H9 (cell line): ENCODE data around the gene MCM8. TPM values are rescaled to one million over a fixed set of nuclear protein-coding genes. Genes with fewer than 3 reads are reported as not detected.
A peak's percentile ranks its signal among the peaks of the same experiment; 100 is the strongest.

Experiments
- DNase-seq: peaks from one replicate; pipeline ENCODE4 v3.0.0-alpha.2; 2017
- H2AFZ ChIP-seq: one replicate; pipeline ENCODE4 v1.6.1; 2013; ENCODE audit warnings: mild to moderate bottlenecking, low read length, control low read depth, moderate library complexity
- H2AK5ac ChIP-seq: 2 replicates; pipeline ENCODE4 v1.6.1; 2013; ENCODE audit warnings: low read length, control low read depth, mixed read lengths; ENCODE audit not compliant: insufficient read length
- H2BK120ac ChIP-seq: one replicate; pipeline ENCODE4 v1.6.1; 2013; ENCODE audit warnings: low read depth, mild to moderate bottlenecking, low read length, control low read depth, inconsistent platforms; ENCODE audit not compliant: poor library complexity, severe bottlenecking
- H2BK12ac ChIP-seq: 2 replicates; pipeline ENCODE4 v1.6.1; 2013; ENCODE audit warnings: low read length, control low read depth, mixed read lengths, low read depth; ENCODE audit not compliant: insufficient read length
- H2BK15ac ChIP-seq: 2 replicates; pipeline ENCODE4 v1.6.1; 2013; ENCODE audit warnings: low read depth, low read length, control low read depth
- H2BK20ac ChIP-seq: one replicate; pipeline ENCODE4 v1.6.1; 2013; ENCODE audit warnings: low read depth, mild to moderate bottlenecking, low read length, control low read depth, inconsistent platforms; ENCODE audit not compliant: poor library complexity, severe bottlenecking
- H2BK5ac ChIP-seq: 2 replicates; pipeline ENCODE4 v1.6.1; 2013; ENCODE audit warnings: low read length, control low read depth, mixed read lengths; ENCODE audit not compliant: insufficient read length
- H3K14ac ChIP-seq: 2 replicates; pipeline ENCODE4 v1.6.1; 2013; ENCODE audit warnings: low read length, control low read depth; ENCODE audit not compliant: insufficient read depth
- H3K18ac ChIP-seq: 2 replicates; pipeline ENCODE4 v1.6.1; 2013; ENCODE audit warnings: low read depth, mild to moderate bottlenecking, mixed read lengths, low read length, control low read depth; ENCODE audit not compliant: insufficient read length
- H3K23ac ChIP-seq: 2 replicates; pipeline ENCODE4 v1.6.1; 2013; ENCODE audit warnings: low read length, control low read depth, mixed read lengths, low read depth; ENCODE audit not compliant: insufficient read length
- H3K23me2 ChIP-seq: 2 replicates; pipeline ENCODE4 v1.6.1; 2013; ENCODE audit warnings: low read depth, mild to moderate bottlenecking, mixed read lengths, low read length, control low read depth; ENCODE audit not compliant: insufficient read length, poor library complexity, severe bottlenecking
- H3K27ac ChIP-seq: 2 replicates; pipeline ENCODE4 v1.5.1; 2013; ENCODE audit warnings: low read length, control low read depth, mixed read lengths, low read depth; ENCODE audit not compliant: insufficient read length
- H3K27me3 ChIP-seq: 2 replicates; pipeline ENCODE4 v1.6.1; 2013; ENCODE audit warnings: low read length, control low read depth, inconsistent platforms; ENCODE audit not compliant: insufficient read depth
- H3K4ac ChIP-seq: 2 replicates; pipeline ENCODE4 v1.6.1; 2013; ENCODE audit warnings: low read depth, mild to moderate bottlenecking, control low read depth, inconsistent platforms, low read length, moderate library complexity
- H3K4me1 ChIP-seq: 2 replicates; pipeline ENCODE4 v1.6.1; 2013; ENCODE audit warnings: low read length, control low read depth, inconsistent platforms; ENCODE audit not compliant: insufficient read depth
- H3K4me2 ChIP-seq: 2 replicates; pipeline ENCODE4 v1.6.1; 2013; ENCODE audit warnings: low read length, control low read depth, mixed read lengths; ENCODE audit not compliant: insufficient read length, insufficient read depth
- H3K56ac ChIP-seq: 2 replicates; pipeline ENCODE4 v1.6.1; 2013; ENCODE audit warnings: low read depth, mild to moderate bottlenecking, mixed read lengths, low read length, control low read depth; ENCODE audit not compliant: insufficient read length
- H3K79me1 ChIP-seq: 2 replicates; pipeline ENCODE4 v1.6.1; 2013; ENCODE audit warnings: low read depth, mild to moderate bottlenecking, moderate library complexity, low read length, control low read depth, inconsistent platforms; ENCODE audit not compliant: insufficient read depth, poor library complexity, severe bottlenecking
- H3K79me2 ChIP-seq: 2 replicates; pipeline ENCODE4 v1.6.1; 2013; ENCODE audit warnings: low read length, control low read depth, inconsistent platforms; ENCODE audit not compliant: insufficient read depth
- H3K9ac ChIP-seq: 2 replicates; pipeline ENCODE4 v1.6.1; 2013; ENCODE audit warnings: low read length, control low read depth, mixed read lengths; ENCODE audit not compliant: insufficient read length; ENCODE audit errors: extremely low read depth
- H3K9me3 ChIP-seq: one replicate; pipeline ENCODE4 v1.6.1; 2013; ENCODE audit warnings: low read depth, low read length, inconsistent platforms; ENCODE audit not compliant: control insufficient read depth
- H3T11ph ChIP-seq: one replicate; pipeline ENCODE4 v1.6.1; 2013; ENCODE audit warnings: mild to moderate bottlenecking, low read length, control low read depth, inconsistent platforms
- H4K20me1 ChIP-seq: one replicate; pipeline ENCODE4 v1.6.1; 2013; ENCODE audit not compliant: control insufficient read depth, insufficient read length, insufficient read depth
- H4K5ac ChIP-seq: 2 replicates; pipeline ENCODE4 v1.6.1; 2013; ENCODE audit warnings: low read depth, mild to moderate bottlenecking, mixed read lengths, low read length, control low read depth; ENCODE audit not compliant: insufficient read length
- H4K8ac ChIP-seq: replicated peaks from 2 replicates; pipeline ENCODE4 v1.6.1; 2013; ENCODE audit warnings: low read length, control low read depth, mixed read lengths, low read depth; ENCODE audit not compliant: insufficient read length
- H4K91ac ChIP-seq: 2 replicates; pipeline ENCODE4 v1.6.1; 2013; ENCODE audit warnings: low read depth, mild to moderate bottlenecking, moderate library complexity, mixed read lengths, low read length, control low read depth; ENCODE audit not compliant: insufficient read length
- H3K27ac Mint-ChIP-seq, 3 experiments: 2 replicates in 2 of 3; 3 replicates in 1 of 3; pipeline ENCODE4 v1.8.0; 2020 to 2021; ENCODE audit warnings: mixed read lengths in 3 of 3, mild to moderate bottlenecking in 1 of 3, moderate library complexity in 1 of 3
- H3K27me3 Mint-ChIP-seq: 2 replicates; pipeline ENCODE4 v1.8.0; 2021; ENCODE audit warnings: low read depth, mild to moderate bottlenecking, moderate library complexity, mixed read lengths
- H3K36me3 Mint-ChIP-seq, 3 experiments: 2 replicates in 2 of 3; 3 replicates in 1 of 3; pipeline ENCODE4 v1.8.0; 2020 to 2021; ENCODE audit warnings: low read depth in 3 of 3, mixed read lengths in 3 of 3; ENCODE audit not compliant: insufficient read depth in 1 of 3
- H3K4me1 Mint-ChIP-seq, 2 experiments: 2 replicates each; pipeline ENCODE4 v1.8.0; 2020; ENCODE audit warnings: mixed read lengths in 2 of 2
- H3K4me3 Mint-ChIP-seq, 2 experiments: 2 replicates in 1 of 2; 3 replicates in 1 of 2; pipeline ENCODE4 v1.8.0; 2020 to 2021; ENCODE audit warnings: mild to moderate bottlenecking in 2 of 2, mixed read lengths in 2 of 2, moderate library complexity in 1 of 2
- H3K9me3 Mint-ChIP-seq, 2 experiments: 2 replicates in 1 of 2; 3 replicates in 1 of 2; pipeline ENCODE4 v1.8.0; 2020; ENCODE audit warnings: mild to moderate bottlenecking in 2 of 2, mixed read lengths in 2 of 2, moderate library complexity in 1 of 2
- WGBS: extraction: QIAGEN DNeasy Blood & Tissue Kit; methylation state at CpG from one replicate; pipeline ENCODE4 v1.1.7; 2013; ENCODE audit warnings: missing lambda C conversion rate, low lambda C conversion rate, mixed read lengths; ENCODE audit not compliant: insufficient read length; ENCODE audit errors: extremely low coverage; 5-methylcytosine and 5-hydroxymethylcytosine counted together
- total RNA-seq: library from RNA; stranded (reverse); gene quantifications from 2 replicates; pipeline ENCODE4 v1.2.1, GENCODE V29; 2021
- TF ChIP-seq, protein P1 (sequence below): fragments of 200-600 bp; sonication (generic); conservative IDR thresholded peaks from 3 replicates; pipeline ENCODE4 v1.8.0; 2021; ENCODE audit warnings: antibody characterized with exemption, mild to moderate bottlenecking

MCM8 gene
- total RNA-seq, 1 experiment from 2014 or later = 32.2 TPM

DNA sequence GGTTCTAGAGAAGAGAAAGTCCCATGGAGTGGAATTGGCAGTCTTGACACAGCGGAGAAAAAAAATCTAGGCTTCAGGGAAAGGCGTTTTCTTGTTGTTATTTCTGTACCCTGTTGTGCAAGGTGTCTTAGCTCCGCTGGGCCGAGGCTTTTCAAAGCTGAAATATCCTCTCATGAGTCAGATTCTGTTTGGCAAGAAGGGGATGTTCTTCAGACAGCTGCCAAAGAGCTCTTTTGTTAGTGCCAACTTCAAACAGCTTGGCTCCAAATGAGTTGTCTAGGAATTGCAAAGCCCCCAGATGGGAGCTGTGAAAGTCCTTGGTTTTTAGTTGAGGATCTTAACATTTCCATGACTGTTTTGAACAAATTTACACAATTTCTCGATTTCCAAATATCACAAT lies 57.8 kb downstream of the MCM8 start:
- no peak overlapping the region for H3K27ac Mint-ChIP-seq
- no peaks in the 10 kb centered on the region for H3K9me3 Mint-ChIP-seq

More for the DNA sequence above, 57.8 kb downstream of the MCM8 start:
- no peak overlapping the region for H3K4ac ChIP-seq
- H2BK20ac ChIP-seq = no peak overlapping the region
- H3K23ac ChIP-seq = no peak overlapping the region
- Mint-ChIP-seq H3K27me3 (no peaks in the 10 kb centered on the region), H3K4me3 (peak overlapping the region in 1 of 2 experiments; percentile 16; a peak in 2 of 5 replicates), H3K4me1 (peaks cover 12 to 15% of the 10 kb centered on the region in 2 experiments), H3K36me3 (peaks cover 17 to 33% (median 33%) of the 10 kb centered on the region in 3 experiments; a peak in 6 of 7 replicates)
- H2BK15ac ChIP-seq = no peak overlapping the region
- no peak overlapping the region for H3K18ac ChIP-seq
- H3K27ac ChIP-seq = no peak overlapping the region
- H3K4me1 ChIP-seq = no peaks in the 10 kb centered on the region
- no peak overlapping the region for H3K9ac ChIP-seq
- no peak overlapping the region for H3K4me2 ChIP-seq
- H4K20me1 ChIP-seq = no peaks in the 10 kb centered on the region
- no peaks in the 10 kb centered on the region for H3K9me3 ChIP-seq
- H2AFZ ChIP-seq = no peak overlapping the region
- peaks cover 3% of the 10 kb centered on the region; the same call in 1 of the 2 replicates for H3K79me2 ChIP-seq
- H2BK12ac ChIP-seq = no peak overlapping the region
- no peak overlapping the region for H3K56ac ChIP-seq
- H4K8ac ChIP-seq = no peak overlapping the region
- H4K5ac ChIP-seq = no peak overlapping the region
- H3K23me2 ChIP-seq = peaks cover 3% of the 10 kb centered on the region
- no peak overlapping the region for H2AK5ac ChIP-seq
- no peak overlapping the region for H2BK120ac ChIP-seq
- H2BK5ac ChIP-seq = no peak overlapping the region
- no peak overlapping the region for H3K14ac ChIP-seq
- H4K91ac ChIP-seq = no peak overlapping the region
- no peaks in the 10 kb centered on the region for H3K27me3 ChIP-seq
- H3K79me1 ChIP-seq = peaks cover 6% of the 10 kb centered on the region
- DNase-seq = no peak
- no peak overlapping the region for H3T11ph ChIP-seq
- TF ChIP-seq, protein P1, sequence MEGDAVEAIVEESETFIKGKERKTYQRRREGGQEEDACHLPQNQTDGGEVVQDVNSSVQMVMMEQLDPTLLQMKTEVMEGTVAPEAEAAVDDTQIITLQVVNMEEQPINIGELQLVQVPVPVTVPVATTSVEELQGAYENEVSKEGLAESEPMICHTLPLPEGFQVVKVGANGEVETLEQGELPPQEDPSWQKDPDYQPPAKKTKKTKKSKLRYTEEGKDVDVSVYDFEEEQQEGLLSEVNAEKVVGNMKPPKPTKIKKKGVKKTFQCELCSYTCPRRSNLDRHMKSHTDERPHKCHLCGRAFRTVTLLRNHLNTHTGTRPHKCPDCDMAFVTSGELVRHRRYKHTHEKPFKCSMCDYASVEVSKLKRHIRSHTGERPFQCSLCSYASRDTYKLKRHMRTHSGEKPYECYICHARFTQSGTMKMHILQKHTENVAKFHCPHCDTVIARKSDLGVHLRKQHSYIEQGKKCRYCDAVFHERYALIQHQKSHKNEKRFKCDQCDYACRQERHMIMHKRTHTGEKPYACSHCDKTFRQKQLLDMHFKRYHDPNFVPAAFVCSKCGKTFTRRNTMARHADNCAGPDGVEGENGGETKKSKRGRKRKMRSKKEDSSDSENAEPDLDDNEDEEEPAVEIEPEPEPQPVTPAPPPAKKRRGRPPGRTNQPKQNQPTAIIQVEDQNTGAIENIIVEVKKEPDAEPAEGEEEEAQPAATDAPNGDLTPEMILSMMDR = no peak
- WGBS = 100% methylated on average over 1 of the region's 5 CpGs
